HG02610 (cell line): ENCODE data around the gene JAKMIP1.
"Not testable (repeated sequence)": the region's sequence is repeated elsewhere in the genome, so short reads cannot be mapped to it uniquely, and the experiment has no call there.

ENCODE experiments used
- ATAC-seq: cut with Tn5 transposase; IDR thresholded peaks from one replicate; pipeline ENCODE4 v1.9.1; 2021; ENCODE audit warnings: mild to moderate bottlenecking, moderate library complexity; ENCODE audit not compliant: unreplicated experiment

The JAKMIP1 gene

GRCh38 chr4:5999356-5999755, 201.0 kb downstream of the JAKMIP1 start:
- no peak for ATAC-seq

- no peak for ATAC-seq
Observed at GRCh38 chr4:5998333-5998936, 201.9 kb downstream of the JAKMIP1 start.

- no peak for ATAC-seq
Observed at GRCh38 chr4:5996641-5997040, 203.7 kb downstream of the JAKMIP1 start.

- ATAC-seq, result no peak
Observed at GRCh38 chr4:5995901-5996623, 204.3 kb downstream of the JAKMIP1 start.

GRCh38 chr4:5993876-5994811, 206.2 kb downstream of the JAKMIP1 start:
- no peak for ATAC-seq

- ATAC-seq, result not testable (repeated sequence)
Observed at GRCh38 chr4:5993346-5993745, 207.0 kb downstream of the JAKMIP1 start.

GRCh38 chr4:5992828-5993321, 207.5 kb downstream of the JAKMIP1 start:
- no peak for ATAC-seq

GRCh38 chr4:5992171-5992827, 208.1 kb downstream of the JAKMIP1 start:
- no peak for ATAC-seq

- ATAC-seq, result no peak
Observed at GRCh38 chr4:5991405-5991804, 208.9 kb downstream of the JAKMIP1 start.

- ATAC-seq, result no peak
Observed at GRCh38 chr4:5990446-5991160, 209.7 kb downstream of the JAKMIP1 start.

GRCh38 chr4:5989236-5990225, 210.8 kb downstream of the JAKMIP1 start:
- no peak for ATAC-seq

- ATAC-seq, result no peak
Observed at GRCh38 chr4:5988086-5988845, 212.1 kb downstream of the JAKMIP1 start.

GRCh38 chr4:5984843-5985242, 215.5 kb downstream of the JAKMIP1 start:
- ATAC-seq, result no peak

- no peak for ATAC-seq
Observed at GRCh38 chr4:5982156-5982973, 218.0 kb downstream of the JAKMIP1 start.

- no peak for ATAC-seq
Observed at GRCh38 chr4:5980436-5981155, 219.8 kb downstream of the JAKMIP1 start.

- no peak for ATAC-seq
Observed at GRCh38 chr4:5979981-5980380, 220.4 kb downstream of the JAKMIP1 start.

- ATAC-seq, result no peak
Observed at GRCh38 chr4:5976921-5977320, 223.4 kb downstream of the JAKMIP1 start.
